ENCODE data around the gene KLF6.

KLF6 gene

DNA sequence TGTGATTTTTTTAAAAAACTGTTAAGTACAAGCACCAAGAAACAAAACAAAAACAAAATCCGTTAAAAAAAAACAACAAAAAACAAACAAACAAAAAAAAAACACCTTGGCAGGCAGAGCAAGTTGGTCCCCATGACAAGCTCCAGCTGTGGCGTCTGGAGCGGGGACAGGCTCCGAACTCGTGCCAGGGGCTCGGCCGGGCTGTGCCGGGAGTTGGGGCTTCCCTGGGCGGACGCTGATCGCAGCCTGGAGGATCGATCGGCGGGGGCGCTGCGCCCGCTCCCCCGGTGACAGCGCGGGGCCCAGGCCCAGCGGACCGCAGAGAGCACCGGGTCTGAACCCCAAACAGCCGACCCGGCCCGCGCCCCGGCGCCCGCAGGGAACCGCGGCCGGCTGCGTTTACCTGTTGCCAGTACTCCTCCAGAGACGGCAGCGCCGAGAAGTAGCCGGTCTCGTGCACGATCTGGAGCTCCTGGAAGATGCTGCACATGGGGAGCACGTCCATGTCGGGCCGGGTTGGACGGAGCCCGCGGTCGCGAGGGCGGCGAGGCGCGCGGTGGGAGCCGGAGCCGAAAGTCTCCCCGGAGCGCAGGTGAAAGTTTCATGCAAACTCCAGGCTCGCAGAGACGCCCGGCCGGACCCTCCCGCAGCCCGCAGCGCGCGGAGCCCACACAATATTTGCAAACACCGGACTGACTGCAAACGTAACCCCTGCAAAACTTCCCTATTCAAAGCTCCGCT lies at the start of gene KLF6:
Gene KLF6 (minus strand): TSS at position 700 of the 741 bp plus-strand sequence. CDS start 195 bp downstream, at position 505.
- DNase-seq = no peak

DNA sequence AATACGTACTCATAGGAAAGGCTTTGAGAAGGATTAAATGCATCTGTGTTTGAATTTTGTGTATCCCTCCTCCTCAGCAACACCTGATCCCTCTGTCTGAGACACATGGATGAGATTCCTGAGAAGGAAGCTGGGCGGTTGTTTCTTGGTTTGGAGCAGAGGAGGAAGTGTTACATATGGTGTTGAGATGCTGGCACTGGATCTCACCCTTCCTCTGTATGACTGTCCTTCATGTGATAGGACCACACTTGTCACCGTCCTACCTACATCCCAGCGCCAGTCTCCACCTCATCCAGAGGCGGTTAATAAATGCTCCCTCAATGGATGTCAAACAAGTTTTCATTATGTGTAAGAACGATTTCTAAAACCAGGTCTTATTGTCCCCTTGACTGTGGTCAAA lies 49.4 kb upstream of the KLF6 start:
- no peak for DNase-seq

DNA sequence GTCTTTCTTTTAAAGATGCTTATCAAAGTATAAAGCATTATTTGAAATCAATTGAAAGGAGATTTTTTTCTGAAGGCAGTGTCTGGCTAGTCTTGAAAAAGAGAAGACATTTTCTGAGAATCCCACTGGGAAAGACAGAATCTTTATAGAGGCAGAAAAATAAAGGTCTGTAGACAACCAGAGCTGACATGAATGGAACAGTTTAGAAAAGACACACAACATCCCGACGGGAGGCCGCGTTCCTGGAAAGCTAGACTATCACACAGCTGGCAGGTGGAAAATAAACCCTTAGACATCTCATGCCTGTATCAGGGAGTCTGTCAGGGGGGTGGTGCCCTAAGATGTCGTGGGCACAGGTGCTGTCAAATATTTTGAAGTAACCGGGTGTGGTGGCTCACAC lies 48.0 kb upstream of the KLF6 start:
- DNase-seq = no peak

DNA sequence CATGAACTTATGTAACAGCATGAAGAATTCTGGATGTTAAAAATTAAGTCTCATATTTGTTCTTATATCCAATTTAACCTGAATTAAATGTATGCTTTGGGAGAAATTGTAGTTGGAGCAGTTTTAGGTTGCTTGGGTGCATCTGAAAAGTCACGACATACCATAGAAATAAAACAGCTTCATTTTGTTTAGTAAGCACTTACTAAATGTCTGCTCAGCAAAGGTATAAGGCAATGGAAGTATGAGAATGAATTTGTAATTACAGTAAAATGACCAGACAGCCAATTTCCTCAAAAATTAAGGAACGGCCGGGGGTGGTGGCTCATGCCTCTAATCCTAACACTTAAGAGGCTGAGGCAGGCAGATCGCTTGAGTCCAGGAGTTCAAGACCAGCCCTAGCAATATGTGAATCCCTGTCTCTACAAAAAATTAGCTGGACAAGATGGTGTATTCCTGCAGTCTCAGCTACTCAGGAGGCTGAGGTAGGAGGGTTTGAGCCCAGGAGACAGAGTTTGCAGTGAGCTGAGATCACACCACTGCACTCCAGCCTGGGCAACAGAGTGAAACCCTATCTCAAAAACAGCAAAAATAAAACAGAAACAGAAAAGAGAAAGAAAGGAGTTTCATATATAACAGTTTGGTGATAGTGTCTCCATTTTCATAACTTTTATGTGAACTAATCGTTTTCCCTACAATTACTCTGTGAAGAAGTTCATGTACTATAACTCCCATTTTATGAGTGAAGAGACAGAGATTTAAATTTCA lies 47.2 kb upstream of the KLF6 start:
- no peak for DNase-seq

DNA sequence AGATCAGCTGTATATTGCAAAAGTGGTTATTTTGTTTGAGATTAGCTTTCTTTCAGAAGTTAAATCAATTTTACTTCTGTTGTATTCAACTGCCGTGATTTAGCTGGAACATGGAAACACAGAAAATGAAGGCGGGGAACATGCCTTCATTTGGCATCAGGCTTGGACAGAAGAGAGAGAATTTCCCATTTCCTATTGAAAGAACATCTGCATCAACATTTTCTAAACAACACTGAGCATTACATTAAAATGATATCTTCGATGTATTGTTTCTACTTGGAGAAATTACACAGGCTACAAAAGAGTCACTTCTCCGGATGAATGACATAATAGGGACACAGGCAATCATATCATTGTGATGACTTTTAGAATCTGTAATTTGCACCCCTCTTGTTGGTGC lies 46.6 kb upstream of the KLF6 start:
- no peak for DNase-seq

DNA sequence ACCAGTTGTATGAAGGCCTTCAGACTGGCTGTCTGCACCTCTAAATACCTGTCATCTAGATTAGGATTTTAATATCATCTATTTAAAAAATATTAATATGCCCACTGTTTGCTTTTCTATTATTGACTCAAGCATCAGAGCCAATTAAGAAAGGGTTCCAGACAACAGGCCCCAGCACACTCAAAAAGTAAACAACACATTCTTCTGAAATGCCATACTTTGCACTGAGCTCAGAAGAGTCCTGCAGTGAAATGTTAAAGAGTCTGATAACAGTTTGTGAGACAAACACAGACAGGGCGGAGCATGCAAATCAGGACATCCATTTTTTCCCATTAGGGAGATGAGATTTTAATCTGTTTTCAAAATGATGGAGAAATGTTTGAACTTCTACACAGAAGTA lies 45.9 kb upstream of the KLF6 start:
- DNase-seq = no peak

DNA sequence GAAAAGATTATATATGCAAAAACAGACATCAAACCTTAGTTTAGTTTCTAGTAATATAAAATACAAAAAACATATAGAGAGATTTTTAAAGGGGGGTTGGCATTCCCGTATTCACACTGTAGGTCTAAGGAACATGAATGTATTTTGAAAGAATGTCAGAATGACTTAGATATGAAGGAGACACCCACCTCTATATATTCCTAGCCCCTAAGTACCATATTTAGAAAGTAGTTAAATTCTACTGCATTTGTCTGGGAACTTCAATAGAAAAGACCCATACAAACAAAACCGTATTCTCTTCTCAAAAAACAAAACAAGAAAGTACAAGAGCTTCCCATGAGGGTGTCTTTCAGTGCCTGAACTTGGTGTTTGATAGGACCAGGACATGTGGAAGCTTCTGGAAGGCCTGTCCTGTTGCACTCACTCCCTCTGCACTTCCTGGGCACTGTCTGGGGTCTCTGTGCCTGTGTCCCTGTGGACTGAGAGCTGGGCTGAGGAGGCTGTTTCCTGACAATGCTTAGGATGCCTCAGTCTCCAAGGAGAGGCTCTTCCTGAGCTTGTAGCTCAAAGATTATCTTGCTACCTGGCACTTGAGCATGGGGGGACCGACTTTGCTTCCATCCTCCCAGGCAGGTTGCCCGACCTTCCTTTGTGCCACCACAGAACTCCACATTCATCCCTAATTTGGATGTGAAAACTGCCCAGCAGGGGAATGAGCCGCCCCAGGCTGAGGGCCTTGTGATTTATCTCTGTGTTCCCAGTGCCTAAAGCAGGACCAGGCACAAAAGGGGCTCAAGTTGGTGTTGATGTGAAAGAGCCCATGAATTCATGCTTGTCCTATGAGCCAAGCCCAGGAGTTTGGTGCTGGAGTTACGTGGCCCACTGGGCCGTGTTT lies 44.4 kb upstream of the KLF6 start:
- DNase-seq = no peak

DNA sequence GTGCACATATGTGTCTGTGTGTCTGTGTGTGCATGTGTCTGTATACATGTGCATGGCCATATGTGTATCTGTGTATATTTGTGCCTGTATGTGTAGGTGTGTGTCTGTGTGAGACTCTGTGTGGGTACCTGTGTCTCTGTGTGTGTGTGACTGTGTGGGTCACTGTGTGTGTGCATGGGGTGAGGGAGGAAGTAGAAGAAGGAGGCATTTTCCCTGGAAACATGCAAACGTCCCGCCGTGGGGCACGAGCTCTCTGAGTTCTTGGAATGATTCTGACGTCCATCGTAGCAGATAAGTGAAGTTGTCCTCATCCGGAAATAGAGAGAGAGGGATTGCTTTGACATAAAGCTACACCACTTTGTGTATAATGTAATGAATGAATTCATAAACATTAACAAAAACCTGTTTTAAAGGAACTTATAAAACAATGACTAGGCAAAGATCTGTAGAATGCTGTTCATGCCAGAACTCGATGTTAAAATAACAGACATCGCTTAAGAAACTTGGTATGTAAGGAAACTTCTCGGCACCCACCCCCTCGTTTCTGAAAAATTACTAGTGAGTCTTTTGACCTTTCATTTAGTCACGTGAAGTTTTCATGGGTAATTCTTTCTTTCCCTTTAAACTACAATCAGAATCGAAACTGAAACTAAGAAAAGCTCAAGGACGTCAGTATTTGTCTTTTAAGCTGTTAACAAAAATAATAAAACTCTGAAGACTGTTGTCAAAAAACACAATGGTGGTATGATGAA lies 43.6 kb upstream of the KLF6 start:
- DNase-seq = no peak

DNA sequence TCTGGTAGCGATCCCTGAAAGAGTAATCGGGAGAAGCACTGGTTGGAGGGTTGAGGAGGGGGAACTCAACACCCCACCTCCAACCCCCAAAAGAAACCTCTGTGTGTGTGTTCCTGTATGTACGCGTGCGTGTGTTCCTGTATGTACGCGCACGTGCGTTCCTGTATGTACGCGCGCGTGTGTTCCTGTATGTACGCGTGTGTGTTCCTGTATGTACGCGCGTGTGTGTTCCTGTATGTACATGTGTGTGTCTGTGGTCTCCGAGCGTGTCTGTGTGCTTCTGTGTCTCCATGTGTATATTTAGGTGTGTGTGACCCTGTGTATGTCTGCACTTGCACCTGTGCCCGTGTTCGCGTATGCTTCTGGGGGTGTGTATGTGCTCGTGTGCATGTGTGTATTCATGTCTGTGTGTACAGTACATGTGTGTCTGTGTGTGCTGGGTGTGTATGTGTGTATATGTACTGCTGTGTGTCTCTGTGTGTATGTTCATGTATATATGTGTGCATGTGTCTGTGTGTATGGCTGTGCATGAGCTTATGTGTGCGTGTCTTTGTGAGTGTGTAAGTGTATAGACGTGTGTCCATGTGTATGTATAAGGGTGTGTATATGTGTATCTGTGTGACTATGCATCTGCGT lies 42.9 kb upstream of the KLF6 start:
- DNase-seq = no peak

DNA sequence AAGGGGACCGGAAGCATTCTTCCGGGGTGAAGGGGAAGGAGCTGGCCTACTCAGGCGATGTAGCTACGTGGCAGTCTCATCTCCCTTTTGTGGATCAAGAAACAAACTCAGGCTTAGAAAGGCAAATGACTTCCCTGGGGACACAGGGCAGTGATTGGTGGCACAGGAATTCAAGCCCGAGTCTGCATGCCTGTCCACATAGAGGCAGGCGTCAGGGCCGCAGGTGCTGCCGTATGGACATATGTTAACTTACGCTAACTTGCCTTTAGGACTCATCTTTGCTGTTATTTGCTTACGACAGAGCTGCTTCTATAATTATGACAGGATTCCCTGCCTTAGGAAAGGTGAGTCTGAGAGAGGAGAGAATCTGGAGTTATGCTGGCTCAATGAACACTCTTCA lies 42.3 kb upstream of the KLF6 start:
- DNase-seq = no peak

DNA sequence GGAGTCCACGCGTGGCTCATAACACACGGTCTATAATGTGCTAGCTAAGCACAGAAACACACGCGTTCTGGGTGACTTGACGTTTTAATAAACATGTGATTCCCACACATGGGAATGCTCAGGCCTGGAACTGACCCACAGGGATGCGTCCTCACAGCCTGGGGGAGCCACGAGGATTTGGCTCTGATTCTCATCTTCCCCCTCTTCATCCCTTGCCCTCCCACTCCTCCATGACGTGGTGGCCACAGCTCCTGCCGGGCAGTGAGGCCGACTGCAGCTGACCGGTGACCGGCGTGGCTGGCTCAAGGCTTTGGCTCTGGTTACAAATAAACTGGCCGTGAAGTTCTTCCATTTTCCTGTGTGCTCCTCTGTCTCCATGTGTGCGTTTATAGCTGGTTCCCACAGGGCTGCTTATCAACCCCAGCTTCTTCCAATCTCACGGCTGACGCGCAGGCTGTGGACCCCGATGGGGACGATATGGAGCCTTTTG lies 40.9 kb upstream of the KLF6 start:
- no peak for DNase-seq

DNA sequence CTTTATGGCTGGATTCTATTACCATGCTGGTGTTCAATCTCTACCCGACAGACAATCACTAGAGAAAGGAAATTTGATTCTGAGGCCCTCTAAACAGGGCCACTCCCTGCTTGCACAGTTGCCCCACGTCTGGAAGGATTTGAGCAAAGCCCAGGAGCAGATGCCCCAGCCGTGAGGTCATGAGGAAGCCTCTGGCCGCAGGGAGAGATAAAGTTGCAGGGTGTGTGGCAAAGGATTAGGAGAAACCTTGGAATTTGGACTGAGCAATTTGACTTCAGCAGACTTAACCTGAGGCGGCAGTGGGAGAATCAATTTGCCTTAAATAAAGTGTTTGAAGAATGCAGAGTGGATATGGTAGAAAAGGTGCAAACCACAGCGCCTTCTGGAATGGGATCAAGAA lies 40.2 kb upstream of the KLF6 start:
- DNase-seq = no peak

DNA sequence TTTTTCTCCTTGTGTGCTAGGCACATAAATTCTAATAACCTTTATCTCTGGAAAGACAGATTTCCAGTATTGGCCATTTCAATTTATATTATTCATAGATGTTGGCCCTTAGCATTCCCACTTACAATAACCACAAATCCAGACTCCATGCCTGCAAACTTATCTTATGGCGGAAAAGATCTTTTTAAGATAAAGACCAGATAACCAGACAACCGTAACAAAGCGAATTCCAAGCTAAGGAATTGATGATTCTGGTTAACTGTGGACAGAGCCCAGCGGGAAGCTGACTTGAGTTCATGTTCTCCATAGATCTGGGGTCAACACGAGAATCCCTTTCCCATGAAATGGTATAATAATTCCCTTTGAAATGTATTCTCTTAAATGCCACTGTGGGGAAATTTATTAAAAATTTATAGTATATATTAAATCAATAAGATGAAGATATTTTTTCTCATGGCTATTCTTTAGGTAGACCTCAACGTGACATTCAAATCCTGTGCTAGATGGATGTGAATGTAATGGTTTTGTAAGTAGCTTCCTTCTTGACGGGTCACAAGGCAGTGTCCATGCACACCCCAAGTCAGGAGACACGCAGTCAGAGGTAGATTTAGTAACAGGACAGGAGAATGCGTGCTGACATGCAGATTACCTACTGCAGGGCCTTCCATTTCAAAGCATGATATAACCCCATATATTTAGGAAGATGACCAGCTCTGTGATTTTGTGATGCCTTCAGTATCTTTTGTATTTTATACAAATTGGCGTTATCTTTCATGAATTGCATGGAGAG lies 37.7 kb upstream of the KLF6 start:
- DNase-seq = no peak

DNA sequence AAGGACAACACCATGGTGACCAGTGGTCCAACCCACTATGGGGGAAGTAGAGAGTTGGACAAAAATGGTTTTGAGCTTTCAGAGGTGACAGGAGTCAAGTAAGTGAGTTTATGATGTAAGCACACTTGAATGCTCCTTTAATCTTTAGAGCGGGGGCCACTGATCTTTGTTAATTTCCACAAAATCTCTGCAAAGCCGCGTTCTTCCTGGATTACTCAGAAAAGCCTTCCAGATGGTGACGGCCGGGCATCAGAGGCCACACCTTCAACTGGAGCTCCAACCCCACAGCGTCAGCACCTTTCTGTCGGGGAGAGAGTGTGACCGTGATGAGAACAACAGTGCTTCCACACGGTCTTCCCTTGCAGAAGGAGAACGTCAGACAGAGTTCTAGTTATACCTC lies 35.2 kb upstream of the KLF6 start:
- no peak for DNase-seq

DNA sequence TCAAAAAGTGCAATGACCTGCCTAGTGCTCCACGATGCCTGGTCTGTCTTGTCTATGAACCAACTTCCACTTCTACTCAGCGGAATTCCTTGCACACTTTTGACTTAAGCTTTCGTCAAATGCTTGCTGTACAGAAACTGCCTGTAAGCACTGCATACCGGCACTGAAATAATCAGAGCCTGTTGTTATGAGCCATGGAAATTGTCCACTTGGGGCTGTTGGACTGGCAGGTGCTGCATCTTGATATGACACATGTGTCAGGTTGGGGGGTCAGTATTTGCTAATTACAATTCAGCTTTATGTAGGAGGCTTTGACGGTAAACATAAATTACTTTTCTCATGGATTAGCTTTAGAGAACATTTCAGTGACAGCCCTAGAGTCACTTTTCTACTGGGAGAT lies 32.0 kb upstream of the KLF6 start:
- DNase-seq = no peak

DNA sequence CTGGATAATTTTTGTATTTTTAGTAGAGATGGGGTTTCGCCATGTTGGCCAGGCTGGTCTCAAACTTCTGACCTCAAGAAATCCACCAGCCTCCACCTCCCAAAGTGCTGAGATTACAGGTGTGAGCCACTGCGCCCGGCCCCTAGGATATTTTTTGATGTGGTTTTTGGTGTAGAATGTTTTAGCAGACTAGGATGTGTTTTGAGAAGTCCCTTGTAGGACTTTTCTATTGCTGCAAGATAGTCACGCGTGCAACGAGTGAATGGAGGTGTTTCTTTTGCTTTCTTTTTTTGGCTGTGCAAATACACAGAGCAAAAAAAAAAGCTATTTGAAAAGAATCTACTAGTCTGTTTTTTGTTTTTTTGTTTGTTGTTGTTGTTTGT lies 29.8 kb upstream of the KLF6 start:
- DNase-seq = no peak

DNA sequence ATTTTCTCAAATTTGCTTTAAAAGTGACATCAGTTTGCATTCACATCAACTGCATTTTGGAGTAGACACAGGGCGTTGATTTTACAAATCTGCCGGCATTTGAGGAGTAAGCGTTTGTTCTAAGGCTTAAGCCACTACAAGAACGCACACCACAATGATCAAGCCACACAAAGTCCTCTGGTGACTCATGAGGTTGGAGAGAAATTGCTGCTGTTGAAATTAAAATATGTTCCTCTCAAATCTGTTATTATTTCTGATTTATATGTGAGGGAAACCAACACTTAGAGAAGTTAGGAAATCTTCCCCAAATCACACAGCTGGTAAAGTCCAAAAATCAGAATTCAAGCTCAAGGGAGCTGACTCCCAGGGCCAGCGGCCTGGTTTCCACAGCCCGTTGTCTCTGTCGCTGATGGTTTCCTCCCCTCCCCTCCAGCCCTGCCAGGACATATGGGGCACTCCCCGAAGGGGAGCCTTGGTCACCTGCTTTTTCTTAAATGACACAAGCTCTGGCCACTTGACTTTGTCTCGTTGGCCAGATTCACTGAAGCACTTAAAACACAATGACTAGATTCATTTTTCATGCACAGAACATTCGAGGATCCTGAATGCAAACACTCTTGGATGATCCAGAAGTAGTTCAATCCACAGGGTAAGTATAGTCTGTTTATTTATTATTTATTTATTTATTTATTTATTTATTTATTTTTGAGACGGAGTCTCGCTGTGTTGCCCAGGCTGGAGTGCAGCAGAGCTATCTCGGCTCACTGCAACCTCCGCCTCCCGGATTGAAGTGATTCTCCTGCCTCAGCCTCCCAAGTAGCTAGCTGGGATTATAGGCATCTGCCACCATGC lies 29.2 kb upstream of the KLF6 start:
- no peak for DNase-seq

DNA sequence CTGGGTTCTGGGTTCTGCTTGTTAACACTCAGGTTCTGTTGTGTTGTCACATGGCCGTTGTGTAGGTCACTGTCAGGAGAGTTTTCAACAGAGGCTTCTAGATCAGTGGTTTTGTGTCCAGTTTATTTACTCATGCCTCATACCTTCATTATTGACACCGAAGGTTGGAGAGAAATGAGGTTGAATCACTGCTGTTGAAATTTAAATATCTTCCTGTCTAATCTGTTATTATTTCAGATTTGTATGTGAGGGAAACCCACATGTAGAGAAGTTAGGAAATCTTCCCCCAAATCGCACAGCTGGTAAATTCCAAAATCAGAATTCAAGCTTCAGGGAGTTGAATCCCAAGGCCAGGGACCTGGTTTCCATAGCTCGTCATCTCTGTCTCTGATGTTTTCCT lies 28.3 kb upstream of the KLF6 start:
- no peak for DNase-seq

DNA sequence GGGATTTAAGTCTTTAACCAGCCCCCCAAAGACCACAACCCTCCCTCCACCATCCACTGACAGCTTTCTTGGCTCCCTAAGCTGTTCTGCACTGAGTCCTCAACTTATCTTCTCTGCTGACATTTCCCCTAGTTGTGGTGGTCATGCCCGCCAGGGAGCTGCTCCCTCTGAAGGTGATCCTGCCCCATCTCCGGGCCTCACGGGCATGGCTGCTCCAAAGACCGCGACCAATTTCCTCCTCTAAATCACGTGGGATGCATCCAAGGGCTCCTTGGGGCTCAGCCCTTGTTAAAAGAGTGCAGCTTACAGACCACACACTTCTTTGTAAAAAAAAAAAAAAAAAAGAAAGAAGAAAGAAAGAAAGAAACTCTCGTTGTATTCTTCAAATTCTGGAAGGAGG lies 27.1 kb upstream of the KLF6 start:
- no peak for DNase-seq

DNA sequence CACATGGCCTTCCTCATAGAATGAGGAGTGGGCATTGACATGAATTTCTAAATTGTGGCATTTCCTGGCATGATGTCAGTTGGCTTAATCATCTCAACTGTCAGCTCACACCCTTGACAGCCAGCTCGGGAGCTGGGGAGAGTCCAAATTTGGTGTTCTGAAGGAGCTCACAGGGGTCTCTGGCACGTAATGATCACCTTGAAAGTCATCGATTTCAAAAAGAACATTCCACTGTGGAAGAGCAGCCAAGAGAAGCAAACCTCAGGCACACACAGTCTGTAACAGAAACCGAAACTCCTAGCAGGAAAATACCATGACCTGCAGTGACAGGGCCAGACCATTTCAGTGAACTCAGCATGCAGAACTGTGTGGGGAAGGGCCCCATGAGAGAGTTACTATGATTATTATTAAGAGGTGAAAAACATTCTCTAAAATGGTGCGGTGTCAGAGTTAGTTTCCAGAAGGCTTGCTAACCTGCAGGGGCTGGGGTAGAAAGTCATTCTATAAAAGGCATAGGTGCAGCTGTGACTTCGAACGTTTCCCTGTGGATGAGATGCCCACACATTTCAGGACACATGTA lies 26.4 kb upstream of the KLF6 start:
- DNase-seq = peak; percentile 39

Measured in activated T-cell treated with anti-CD3 and anti-CD28 coated beads, Interleukin-2, amount 50 U/mL, for 1 hour (primary cell).